ENCODE results near the gene ITPRIPL2. TPM values are rescaled to one million over a fixed set of nuclear protein-coding genes. Genes with fewer than 3 reads are reported as not detected.

Gene ITPRIPL2
- total and polyA plus RNA-seq, 2 of the 13 experiments (the other 11 are each of a cell fraction or from before 2014, with no cell fraction given) = 5.9 to 12.6 TPM

DNA sequence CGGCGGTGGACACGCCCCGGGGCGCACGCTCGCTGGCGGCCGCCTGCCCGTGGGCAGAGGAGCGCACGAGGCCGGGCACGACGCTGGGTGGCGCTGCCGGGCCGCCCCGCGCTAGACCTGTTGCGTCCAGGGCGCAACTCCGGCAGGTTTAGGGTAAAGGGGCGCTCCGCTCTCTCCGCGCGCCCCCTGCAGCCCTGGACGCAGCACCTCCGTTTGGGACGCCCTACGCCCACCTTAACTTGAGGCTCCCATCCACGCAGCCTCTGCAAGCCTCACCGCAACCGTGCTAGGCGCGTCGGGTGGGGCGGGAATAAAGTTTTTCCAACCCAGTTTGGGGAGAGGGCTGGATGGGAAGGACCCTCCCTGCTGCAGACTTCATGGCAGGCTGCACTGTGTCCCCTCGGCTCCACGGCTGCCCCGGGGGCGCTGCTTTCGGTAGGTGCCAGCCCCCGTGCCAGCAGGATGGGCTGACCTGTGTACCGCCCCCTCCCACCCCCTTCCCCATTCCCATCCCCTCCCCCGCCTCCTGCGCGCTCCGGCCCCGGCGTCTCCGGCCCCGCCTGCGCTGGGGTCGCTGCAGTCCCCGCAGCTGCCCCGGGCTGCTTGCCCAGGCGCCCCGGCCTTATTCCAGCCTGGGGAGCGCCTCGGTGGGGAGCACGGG, 54.1 kb downstream of the ITPRIPL2 start, which contains the start of gene SYT17 (continued):
- TF ChIP-seq, protein P1, sequence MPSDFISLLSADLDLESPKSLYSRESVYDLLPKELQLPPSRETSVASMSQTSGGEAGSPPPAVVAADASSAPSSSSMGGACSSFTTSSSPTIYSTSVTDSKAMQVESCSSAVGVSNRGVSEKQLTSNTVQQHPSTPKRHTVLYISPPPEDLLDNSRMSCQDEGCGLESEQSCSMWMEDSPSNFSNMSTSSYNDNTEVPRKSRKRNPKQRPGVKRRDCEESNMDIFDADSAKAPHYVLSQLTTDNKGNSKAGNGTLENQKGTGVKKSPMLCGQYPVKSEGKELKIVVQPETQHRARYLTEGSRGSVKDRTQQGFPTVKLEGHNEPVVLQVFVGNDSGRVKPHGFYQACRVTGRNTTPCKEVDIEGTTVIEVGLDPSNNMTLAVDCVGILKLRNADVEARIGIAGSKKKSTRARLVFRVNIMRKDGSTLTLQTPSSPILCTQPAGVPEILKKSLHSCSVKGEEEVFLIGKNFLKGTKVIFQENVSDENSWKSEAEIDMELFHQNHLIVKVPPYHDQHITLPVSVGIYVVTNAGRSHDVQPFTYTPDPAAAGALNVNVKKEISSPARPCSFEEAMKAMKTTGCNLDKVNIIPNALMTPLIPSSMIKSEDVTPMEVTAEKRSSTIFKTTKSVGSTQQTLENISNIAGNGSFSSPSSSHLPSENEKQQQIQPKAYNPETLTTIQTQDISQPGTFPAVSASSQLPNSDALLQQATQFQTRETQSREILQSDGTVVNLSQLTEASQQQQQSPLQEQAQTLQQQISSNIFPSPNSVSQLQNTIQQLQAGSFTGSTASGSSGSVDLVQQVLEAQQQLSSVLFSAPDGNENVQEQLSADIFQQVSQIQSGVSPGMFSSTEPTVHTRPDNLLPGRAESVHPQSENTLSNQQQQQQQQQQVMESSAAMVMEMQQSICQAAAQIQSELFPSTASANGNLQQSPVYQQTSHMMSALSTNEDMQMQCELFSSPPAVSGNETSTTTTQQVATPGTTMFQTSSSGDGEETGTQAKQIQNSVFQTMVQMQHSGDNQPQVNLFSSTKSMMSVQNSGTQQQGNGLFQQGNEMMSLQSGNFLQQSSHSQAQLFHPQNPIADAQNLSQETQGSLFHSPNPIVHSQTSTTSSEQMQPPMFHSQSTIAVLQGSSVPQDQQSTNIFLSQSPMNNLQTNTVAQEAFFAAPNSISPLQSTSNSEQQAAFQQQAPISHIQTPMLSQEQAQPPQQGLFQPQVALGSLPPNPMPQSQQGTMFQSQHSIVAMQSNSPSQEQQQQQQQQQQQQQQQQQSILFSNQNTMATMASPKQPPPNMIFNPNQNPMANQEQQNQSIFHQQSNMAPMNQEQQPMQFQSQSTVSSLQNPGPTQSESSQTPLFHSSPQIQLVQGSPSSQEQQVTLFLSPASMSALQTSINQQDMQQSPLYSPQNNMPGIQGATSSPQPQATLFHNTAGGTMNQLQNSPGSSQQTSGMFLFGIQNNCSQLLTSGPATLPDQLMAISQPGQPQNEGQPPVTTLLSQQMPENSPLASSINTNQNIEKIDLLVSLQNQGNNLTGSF (CRISPR knock-in tag; IDR thresholded peaks at IDR 0.05) = peak; percentile 32; the same call in 1 of the 2 replicates
- TF ChIP-seq ONECUT2 (CRISPR knock-in tag; IDR thresholded peaks at IDR 0.05) (no peak), ZNF75D (CRISPR knock-in tag; IDR thresholded peaks at IDR 0.05; ENCODE audit: borderline replicate concordance) (no peak), ELF4 (CRISPR knock-in tag; IDR thresholded peaks at IDR 0.05; ENCODE audit: borderline replicate concordance) (no peak), MTF2 (CRISPR knock-in tag; IDR thresholded peaks at IDR 0.05; ENCODE audit: borderline replicate concordance) (no peak), EED (CRISPR knock-in tag; IDR thresholded peaks at IDR 0.05) (peak; percentile 76; the same call in 1 of the 2 replicates), NFKB2 (CRISPR knock-in tag; IDR thresholded peaks at IDR 0.05; ENCODE audit: borderline replicate concordance) (no peak), KAT2B (IDR thresholded peaks at IDR 0.05; ENCODE audit: borderline replicate concordance, low read depth, low read length) (no peak), ZNF225 (CRISPR knock-in tag; IDR thresholded peaks at IDR 0.05) (no peak), ZNF431 (CRISPR knock-in tag; IDR thresholded peaks at IDR 0.05; ENCODE audit: borderline replicate concordance, low read depth) (no peak), CHD4 (IDR thresholded peaks at IDR 0.05; ENCODE audit: borderline replicate concordance, low read length) (no peak), SMC3 (IDR thresholded peaks at IDR 0.05; ENCODE audit: low read length) (peak; percentile 28; the same call in 1 of the 2 replicates)
- TF ChIP-seq, protein P2, sequence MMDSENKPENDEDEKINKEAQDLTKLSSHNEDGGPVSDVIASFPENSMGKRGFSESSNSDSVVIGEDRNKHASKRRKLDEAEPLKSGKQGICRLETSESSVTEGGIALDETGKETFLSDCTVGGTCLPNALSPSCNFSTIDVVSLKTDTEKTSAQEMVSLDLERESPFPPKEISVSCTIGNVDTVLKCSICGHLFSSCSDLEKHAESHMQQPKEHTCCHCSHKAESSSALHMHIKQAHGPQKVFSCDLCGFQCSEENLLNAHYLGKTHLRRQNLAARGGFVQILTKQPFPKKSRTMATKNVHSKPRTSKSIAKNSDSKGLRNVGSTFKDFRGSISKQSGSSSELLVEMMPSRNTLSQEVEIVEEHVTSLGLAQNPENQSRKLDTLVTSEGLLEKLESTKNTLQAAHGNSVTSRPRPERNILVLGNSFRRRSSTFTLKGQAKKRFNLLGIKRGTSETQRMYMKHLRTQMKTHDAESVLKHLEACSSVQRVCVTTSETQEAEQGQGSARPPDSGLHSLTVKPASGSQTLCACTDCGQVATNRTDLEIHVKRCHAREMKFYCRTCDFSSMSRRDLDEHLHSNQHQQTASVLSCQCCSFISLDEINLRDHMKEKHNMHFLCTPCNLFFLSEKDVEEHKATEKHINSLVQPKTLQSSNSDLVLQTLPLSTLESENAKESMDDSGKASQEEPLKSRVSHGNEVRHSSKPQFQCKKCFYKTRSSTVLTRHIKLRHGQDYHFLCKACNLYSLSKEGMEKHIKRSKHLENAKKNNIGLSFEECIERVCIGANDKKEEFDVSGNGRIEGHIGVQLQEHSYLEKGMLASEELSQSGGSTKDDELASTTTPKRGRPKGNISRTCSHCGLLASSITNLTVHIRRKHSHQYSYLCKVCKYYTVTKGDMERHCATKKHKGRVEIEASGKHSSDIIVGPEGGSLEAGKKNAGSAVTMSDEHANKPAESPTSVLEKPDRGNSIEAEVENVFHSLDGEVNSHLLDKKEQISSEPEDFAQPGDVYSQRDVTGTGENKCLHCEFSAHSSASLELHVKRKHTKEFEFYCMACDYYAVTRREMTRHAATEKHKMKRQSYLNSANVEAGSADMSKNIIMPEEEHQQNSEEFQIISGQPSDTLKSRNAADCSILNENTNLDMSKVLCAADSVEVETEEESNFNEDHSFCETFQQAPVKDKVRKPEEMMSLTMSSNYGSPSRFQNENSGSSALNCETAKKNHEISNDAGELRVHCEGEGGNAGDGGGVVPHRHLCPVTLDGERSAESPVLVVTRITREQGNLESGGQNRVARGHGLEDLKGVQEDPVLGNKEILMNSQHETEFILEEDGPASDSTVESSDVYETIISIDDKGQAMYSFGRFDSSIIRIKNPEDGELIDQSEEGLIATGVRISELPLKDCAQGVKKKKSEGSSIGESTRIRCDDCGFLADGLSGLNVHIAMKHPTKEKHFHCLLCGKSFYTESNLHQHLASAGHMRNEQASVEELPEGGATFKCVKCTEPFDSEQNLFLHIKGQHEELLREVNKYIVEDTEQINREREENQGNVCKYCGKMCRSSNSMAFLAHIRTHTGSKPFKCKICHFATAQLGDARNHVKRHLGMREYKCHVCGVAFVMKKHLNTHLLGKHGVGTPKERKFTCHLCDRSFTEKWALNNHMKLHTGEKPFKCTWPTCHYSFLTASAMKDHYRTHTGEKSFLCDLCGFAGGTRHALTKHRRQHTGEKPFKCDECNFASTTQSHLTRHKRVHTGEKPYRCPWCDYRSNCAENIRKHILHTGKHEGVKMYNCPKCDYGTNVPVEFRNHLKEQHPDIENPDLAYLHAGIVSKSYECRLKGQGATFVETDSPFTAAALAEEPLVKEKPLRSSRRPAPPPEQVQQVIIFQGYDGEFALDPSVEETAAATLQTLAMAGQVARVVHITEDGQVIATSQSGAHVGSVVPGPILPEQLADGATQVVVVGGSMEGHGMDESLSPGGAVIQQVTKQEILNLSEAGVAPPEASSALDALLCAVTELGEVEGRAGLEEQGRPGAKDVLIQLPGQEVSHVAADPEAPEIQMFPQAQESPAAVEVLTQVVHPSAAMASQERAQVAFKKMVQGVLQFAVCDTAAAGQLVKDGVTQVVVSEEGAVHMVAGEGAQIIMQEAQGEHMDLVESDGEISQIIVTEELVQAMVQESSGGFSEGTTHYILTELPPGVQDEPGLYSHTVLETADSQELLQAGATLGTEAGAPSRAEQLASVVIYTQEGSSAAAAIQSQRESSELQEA (CRISPR knock-in tag; IDR thresholded peaks at IDR 0.05; ENCODE audit: not compliant biosample characterization) = no peak
- TF ChIP-seq, protein P3, sequence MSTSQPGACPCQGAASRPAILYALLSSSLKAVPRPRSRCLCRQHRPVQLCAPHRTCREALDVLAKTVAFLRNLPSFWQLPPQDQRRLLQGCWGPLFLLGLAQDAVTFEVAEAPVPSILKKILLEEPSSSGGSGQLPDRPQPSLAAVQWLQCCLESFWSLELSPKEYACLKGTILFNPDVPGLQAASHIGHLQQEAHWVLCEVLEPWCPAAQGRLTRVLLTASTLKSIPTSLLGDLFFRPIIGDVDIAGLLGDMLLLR (CRISPR knock-in tag; IDR thresholded peaks at IDR 0.05) = peak; percentile 75

Data from HepG2 (cell line).